CMK (cell line): ENCODE measurements around the gene ZNF507.

Experiments
- DNase-seq: peaks from one replicate; pipeline ENCODE4 v3.0.0-alpha.2; 2010; ENCODE audit warnings: low read depth

Gene ZNF507

DNA sequence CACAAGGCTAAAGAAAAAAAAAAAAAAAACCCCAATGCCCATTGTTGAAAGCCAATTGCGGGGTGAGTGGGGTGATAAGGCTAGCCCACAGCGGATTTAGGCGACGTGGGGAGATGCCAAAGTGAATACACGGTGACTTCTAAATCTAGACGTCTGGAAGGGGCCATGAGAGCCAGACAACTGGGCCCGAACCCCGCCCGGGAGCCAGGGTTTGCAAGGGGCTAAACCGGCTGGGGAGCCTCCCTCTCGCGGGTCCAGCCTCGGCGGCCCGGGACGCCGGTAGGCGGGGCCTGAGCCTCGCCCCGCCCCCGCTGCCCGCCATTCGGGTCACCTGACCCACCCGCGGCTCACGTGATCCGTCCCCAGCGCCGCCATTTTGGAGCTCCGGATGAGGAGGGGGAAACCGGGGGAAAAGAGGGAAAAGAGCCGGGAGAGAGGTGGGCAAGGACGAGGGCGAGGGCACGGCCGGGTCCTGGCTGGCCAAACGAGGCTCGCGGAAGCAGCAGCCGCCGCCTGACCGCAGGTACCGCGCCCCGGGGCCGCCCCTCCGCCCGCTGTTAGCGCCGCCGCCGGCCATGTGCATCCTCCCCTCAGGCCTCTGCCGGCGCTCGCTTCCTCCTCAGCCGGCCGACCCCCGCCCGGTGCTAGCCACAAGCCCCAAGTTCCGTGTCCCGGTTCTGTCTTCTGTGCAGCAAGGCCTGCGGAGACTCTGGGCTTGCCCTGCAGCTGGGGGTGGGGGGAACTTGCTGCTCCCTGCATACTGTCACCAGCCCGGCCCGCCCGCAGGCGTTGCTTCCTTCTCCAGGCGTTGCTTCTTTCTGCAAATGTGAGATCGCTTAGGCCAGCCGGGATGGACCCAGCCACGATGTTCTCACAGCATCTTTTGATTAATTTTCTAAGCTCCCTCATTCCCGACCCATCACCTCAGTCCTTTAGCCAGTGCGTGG lies at the start of gene ZNF507:
ZNF507 (plus strand) TSS at position 350 of the 947 bp plus-strand sequence. CDS start 7,221 bp downstream, outside the sequence.
- DNase-seq, result peak; percentile 63

DNA sequence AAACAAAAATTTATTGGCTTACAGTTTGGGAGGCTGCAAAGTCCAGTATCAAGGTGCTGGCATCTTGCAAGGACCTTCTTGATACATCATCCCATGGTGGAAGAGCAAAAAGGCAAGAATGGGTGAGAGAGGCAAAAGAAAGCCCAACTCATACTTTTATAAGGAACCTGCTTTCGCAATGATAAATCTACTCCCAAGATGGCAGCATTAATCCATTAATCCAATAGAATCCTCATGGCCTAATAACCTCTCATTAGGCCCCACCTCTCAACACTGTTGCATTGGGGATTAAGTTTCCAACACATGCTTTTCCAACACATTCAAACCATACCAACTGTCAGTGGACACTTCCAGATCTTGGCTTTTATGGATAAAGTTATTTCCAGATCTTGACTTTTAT lies 48.7 kb upstream of the ZNF507 start:
- DNase-seq, result no peak

GRCh38 chr19:32302778-32303177 lies 42.6 kb upstream of the ZNF507 start:
- no peak for DNase-seq

DNA sequence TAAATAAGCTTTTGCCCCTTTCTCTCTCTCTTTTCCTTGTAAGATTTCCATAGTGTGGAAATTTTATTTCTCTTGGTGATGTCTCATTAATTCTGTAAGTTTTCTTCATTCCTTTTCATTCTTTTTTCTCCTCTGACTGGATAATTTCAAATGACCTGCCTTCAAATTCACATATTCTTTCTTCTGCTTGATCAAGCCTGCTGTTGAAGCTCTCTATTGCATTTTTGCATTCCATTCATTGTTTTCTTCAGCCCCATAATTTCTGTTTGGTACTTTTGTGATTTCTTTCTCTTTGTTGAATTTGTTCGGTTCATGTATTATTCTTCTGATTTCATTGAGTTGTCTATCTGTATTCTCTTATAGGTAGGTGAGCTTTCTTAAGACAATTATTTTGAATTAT lies 42.2 kb upstream of the ZNF507 start:
- DNase-seq, result no peak

GRCh38 chr19:32307591-32307990 lies 37.8 kb upstream of the ZNF507 start:
- DNase-seq, result no peak

DNA sequence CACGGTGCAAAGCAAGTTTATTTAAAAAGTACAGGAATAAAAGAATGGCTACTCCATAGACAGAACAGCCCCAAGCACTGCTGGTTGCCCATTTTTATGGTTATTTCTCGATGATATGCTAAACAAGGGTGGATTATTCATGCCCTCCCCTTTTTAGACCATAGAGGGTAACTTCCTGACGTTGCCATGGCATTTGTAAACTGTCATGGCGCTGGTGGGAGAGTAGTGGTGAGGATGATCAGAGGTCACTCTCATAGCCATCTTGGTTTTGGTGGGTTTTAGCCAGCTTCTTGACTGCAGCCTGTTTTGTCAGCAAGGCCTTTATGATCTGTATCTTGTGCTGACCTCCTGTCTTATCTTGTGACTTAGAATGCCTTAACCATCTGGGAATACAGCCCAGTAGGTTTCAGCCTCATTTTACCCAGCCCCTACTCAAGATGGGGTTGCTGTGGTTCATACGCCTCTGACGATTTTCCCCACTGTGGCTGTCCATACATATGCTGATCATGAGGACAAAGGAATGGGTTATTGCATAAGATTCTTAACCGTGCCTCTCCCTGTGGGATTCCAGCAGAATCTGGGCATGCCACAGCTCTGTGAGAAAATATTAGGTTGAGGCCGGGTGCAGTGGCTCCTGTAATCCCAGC lies 36.9 kb upstream of the ZNF507 start:
- DNase-seq, result no peak

GRCh38 chr19:32309711-32310390 lies 35.6 kb upstream of the ZNF507 start:
- DNase-seq, result no peak

DNA sequence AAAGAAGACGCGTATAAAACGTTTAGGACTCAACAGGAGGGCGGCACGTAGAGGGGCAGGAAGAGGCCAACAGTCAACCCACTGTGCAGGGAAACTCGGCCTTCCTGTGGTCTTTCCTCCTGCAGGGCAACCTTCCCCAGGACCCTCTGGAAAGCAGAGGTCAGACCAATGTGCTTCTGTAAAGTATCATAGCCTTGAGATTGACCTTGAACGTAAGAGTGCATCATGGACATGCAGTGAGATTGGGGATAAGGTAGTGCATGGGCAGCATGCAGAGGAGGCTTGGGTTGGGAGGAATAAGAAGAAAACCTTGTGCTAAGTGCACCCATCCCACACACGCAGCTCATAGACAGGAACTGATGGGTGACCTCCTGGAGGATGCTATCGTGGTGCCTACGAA lies 34.0 kb upstream of the ZNF507 start:
- no peak for DNase-seq

DNA sequence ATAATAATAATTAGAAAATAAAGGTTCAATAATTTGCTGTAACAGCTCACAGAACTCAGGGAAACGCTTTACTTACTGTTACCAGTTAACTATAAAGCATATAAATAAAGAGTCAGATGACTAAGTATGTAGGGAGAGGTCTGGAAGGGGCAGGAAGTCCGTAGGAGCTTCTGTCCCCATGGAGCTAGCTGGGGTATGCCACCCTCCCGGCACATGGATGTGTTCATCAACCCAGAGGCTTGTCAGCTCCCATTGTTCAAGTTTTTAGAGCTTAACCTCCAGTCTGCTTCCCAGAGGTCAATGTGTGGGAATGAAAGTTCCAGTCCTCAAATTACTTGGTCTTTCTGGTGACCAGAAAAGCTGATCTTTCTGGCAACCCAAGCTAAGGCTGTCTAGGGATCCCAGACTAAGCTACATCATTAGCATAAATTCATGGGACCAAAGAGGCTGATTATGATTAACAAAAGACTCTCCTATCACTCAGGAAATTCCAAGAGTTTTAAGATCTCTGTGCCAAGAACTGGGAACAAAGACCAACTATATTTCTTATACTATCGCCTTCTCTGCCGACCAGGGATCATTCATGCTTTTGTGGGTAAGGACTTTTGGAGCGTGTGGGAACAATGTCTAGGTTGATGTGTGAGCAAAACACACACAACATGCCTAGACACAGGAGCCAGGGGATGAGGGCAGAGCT lies 31.7 kb upstream of the ZNF507 start:
- no peak for DNase-seq

DNA sequence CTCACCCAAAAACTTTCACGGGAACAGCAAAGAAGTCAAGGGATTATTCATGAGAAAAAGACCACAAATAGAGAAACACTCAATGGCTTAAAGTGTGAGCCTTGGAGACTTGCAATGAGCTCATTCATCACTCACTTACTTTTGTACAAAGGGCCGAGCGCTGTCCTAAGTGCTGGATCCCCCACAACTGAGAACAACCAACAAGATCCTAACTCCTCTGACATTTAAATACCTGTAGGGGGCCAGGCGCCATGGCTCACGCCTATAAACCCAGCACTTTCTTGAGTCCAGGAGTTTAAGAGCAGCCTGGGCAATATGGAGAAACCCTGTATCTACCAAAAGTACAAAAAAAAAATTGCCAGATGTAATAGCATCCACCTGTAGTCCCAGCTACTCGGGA lies 29.4 kb upstream of the ZNF507 start:
- no peak for DNase-seq

GRCh38 chr19:32317086-32317485 lies 28.3 kb upstream of the ZNF507 start:
- DNase-seq, result no peak

- DNase-seq, result no peak
Observed at GRCh38 chr19:32318884-32319520, 26.4 kb upstream of the ZNF507 start.

GRCh38 chr19:32322541-32322940 lies 22.9 kb upstream of the ZNF507 start:
- no peak for DNase-seq

DNA sequence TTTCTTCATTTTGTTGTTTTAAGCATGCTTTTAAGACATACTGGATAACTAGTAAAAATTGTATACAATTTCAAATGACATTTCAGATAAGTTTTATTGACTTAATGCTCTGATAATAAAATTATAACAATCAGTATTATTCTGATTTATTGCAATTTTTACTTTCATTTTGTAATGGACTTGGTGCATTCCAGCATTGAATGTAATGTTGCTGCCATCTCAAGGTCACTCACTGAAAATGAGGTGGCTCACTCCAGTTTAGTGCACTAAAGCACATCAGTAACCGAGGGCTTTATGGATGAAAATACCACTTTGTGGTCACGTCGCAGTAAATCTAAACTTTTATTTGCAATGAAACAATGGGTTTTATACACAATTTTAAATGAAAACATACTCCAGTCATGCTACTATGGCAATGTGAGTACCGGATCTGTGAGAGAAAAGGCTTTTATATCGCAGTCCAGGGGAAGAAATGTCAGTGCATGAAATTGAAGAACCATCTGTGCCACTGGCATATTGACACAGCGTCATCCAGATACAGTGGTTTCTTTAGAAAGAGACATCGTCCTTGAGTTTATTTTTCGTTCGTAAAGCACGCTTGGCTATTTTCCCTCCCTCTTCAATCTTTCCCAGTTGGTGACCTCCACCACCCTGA lies 20.7 kb upstream of the ZNF507 start:
- DNase-seq, result no peak

- DNase-seq, result no peak
Observed at GRCh38 chr19:32330213-32330857, 15.1 kb upstream of the ZNF507 start.

GRCh38 chr19:32333227-32333626 lies 12.2 kb upstream of the ZNF507 start:
- no peak for DNase-seq

GRCh38 chr19:32336259-32337083 lies 8.9 kb upstream of the ZNF507 start:
- DNase-seq, result no peak

GRCh38 chr19:32337084-32337808 lies 8.2 kb upstream of the ZNF507 start:
- no peak for DNase-seq

GRCh38 chr19:32339423-32339822 lies 6.0 kb upstream of the ZNF507 start:
- DNase-seq, result no peak
